ENCODE measurements around the gene NKAIN2. TPM values are rescaled to one million over a fixed set of nuclear protein-coding genes. Genes with fewer than 3 reads are reported as not detected.

The NKAIN2 gene
- polyA plus RNA-seq, 1 donor (not counting 4 experiments of a cell fraction or from before 2014, with no cell fraction given) = 0.13 TPM

- Histone ChIP-seq H3K4me3 (ENCODE audit: control insufficient read depth in 2 of 3, extremely low read depth in 1 of 3, insufficient read depth in 2 of 3, low read depth in 1 of 3, low read length in 3 of 3) (no peak overlapping the region), H3K27ac (ENCODE audit: control insufficient read depth, insufficient read depth, low read length) (no peak overlapping the region), H4K20me1 (ENCODE audit: control insufficient read depth, extremely low read depth, insufficient read depth, low read length) (no peaks in the 10 kb centered on the region), H3K36me3 (ENCODE audit: control insufficient read depth in 2 of 2, extremely low read depth in 1 of 2, insufficient read depth in 2 of 2, low read length in 2 of 2) (no peaks in the 10 kb centered on the region), H3K9me1 (ENCODE audit: control insufficient read depth, extremely low read depth, insufficient read depth, low read length) (no peaks in the 10 kb centered on the region), H3K9me3 (ENCODE audit: control insufficient read depth, low read depth, low read length) (no peaks in the 10 kb centered on the region), H3K9ac (ENCODE audit: control insufficient read depth, extremely low read depth, insufficient read depth, low read length) (no peak overlapping the region), H2AFZ (ENCODE audit: control insufficient read depth, low read length) (no peak overlapping the region), H3K4me2 (ENCODE audit: control insufficient read depth, extremely low read depth, insufficient read depth, low read depth, low read length) (no peak overlapping the region), H3K79me2 (ENCODE audit: control insufficient read depth, insufficient read depth, low read length) (no peaks in the 10 kb centered on the region), H3K4me1 (ENCODE audit: control insufficient read depth, extremely low read depth, insufficient read depth, low read length) (no peaks in the 10 kb centered on the region), H3K27me3 (ENCODE audit: control insufficient read depth, extremely low read depth, insufficient read depth, low read length) (peaks cover 2% of the 10 kb centered on the region)
- FAIRE-seq (no peak), DNase-seq (ENCODE audit: low read depth, low spot score) (no peak)
- TF ChIP-seq CTCF (optimal IDR thresholded peaks at IDR 0.05 in 1 of 3, IDR thresholded peaks at IDR 0.05 in 1 of 3, conservative IDR thresholded peaks at IDR 0.05 in 1 of 3; ENCODE audit: extremely low read depth in 1 of 3, insufficient read depth in 2 of 3, low read length in 3 of 3) = no peak
- no peak for TF ChIP-seq EZH2 (IDR thresholded peaks at IDR 0.05; ENCODE audit: low read length)
- dilution Hi-C loops (cut with MboI; ENCODE audit: extremely low pct_ligation_motif_present, low sequenced_read_pairs) = no loop called here
Measured at GRCh38 chr6:123904228-123904627, 100.6 kb downstream of the NKAIN2 start.

GRCh38 chr6:123908797-123909196 is 105.1 kb downstream of the NKAIN2 start:
- no peak overlapping the region for H3K4me3 ChIP-seq (ENCODE audit: control insufficient read depth in 2 of 3, extremely low read depth in 1 of 3, insufficient read depth in 2 of 3, low read depth in 1 of 3, low read length in 3 of 3)
- no peaks in the 10 kb centered on the region for H3K36me3 ChIP-seq (ENCODE audit: control insufficient read depth in 2 of 2, extremely low read depth in 1 of 2, insufficient read depth in 2 of 2, low read length in 2 of 2)
- H3K27me3 ChIP-seq (ENCODE audit: control insufficient read depth, extremely low read depth, insufficient read depth, low read length) = peaks cover 4% of the 10 kb centered on the region
- FAIRE-seq (no peak), DNase-seq (ENCODE audit: low read depth, low spot score) (no peak)
- H3K9me1 ChIP-seq (ENCODE audit: control insufficient read depth, extremely low read depth, insufficient read depth, low read length) = no peaks in the 10 kb centered on the region
- TF ChIP-seq EZH2 (IDR thresholded peaks at IDR 0.05; ENCODE audit: low read length) (no peak), CTCF (optimal IDR thresholded peaks at IDR 0.05 in 1 of 3, IDR thresholded peaks at IDR 0.05 in 1 of 3, conservative IDR thresholded peaks at IDR 0.05 in 1 of 3; ENCODE audit: extremely low read depth in 1 of 3, insufficient read depth in 2 of 3, low read length in 3 of 3) (no peak)
- H3K79me2 ChIP-seq (ENCODE audit: control insufficient read depth, insufficient read depth, low read length) = no peaks in the 10 kb centered on the region
- dilution Hi-C loops (cut with MboI; ENCODE audit: extremely low pct_ligation_motif_present, low sequenced_read_pairs) = no loop called here
- H3K9me3 ChIP-seq (ENCODE audit: control insufficient read depth, low read depth, low read length) = no peaks in the 10 kb centered on the region
- H3K4me1 ChIP-seq (ENCODE audit: control insufficient read depth, extremely low read depth, insufficient read depth, low read length) = no peaks in the 10 kb centered on the region
- no peak overlapping the region for H3K27ac ChIP-seq (ENCODE audit: control insufficient read depth, insufficient read depth, low read length)
- H3K9ac ChIP-seq (ENCODE audit: control insufficient read depth, extremely low read depth, insufficient read depth, low read length) = no peak overlapping the region
- H3K4me2 ChIP-seq (ENCODE audit: control insufficient read depth, extremely low read depth, insufficient read depth, low read depth, low read length) = no peak overlapping the region
- H4K20me1 ChIP-seq (ENCODE audit: control insufficient read depth, extremely low read depth, insufficient read depth, low read length) = no peaks in the 10 kb centered on the region
- no peak overlapping the region for H2AFZ ChIP-seq (ENCODE audit: control insufficient read depth, low read length)
